GM18867 (cell line): Measurements from ENCODE around the gene ADGRD1.
A peak's percentile ranks its signal among the peaks of the same experiment; 100 is the strongest.

ENCODE experiments used
- ATAC-seq: cut with Tn5 transposase; IDR thresholded peaks from one replicate; pipeline ENCODE4 v1.9.1; 2021; ENCODE audit warnings: mild to moderate bottlenecking, moderate library complexity; ENCODE audit not compliant: unreplicated experiment

Gene ADGRD1

GRCh38 chr12:131097202-131098177 lies 143.8 kb downstream of the ADGRD1 start:
- ATAC-seq: no peak

GRCh38 chr12:131098178-131098981 lies 144.7 kb downstream of the ADGRD1 start:
- no peak for ATAC-seq

DNA sequence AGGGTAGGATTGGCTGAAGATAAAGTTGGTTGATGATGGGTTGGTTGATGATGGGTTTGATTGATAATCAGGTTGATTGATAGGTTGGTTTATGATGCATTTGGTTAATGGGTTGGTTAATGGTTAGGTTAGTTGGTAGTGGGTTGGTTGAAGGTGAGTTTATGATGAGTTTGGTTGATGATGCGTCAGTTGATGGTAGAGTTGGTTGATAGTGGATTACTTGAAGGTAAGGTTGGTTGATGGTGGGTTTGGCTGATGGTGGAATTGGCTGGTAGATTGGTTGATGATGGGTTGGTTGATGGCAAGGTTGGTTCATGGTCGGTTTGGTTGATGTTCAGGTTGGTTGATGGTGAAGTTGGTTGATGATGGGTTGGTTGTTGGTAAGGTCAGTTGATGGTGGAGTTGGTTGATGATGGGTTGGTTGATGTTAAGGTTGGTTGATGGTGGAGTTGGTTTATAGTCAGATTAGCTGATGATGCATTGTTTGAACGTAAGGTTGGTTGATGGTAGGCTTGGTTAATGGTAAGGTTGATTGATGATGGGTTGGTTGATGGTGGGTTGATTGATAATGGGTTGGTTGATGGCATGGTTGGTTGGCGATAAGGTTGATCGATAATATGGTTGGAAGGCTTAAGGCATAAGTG lies 146.4 kb downstream of the ADGRD1 start:
- no peak for ATAC-seq

GRCh38 chr12:131101006-131101405 lies 147.3 kb downstream of the ADGRD1 start:
- ATAC-seq: no peak

- ATAC-seq: peak; percentile 51
Observed at GRCh38 chr12:131101703-131102492, 148.2 kb downstream of the ADGRD1 start.

GRCh38 chr12:131102493-131102931 lies 148.8 kb downstream of the ADGRD1 start:
- ATAC-seq: no peak

GRCh38 chr12:131102991-131103668 lies 149.4 kb downstream of the ADGRD1 start:
- no peak for ATAC-seq

DNA sequence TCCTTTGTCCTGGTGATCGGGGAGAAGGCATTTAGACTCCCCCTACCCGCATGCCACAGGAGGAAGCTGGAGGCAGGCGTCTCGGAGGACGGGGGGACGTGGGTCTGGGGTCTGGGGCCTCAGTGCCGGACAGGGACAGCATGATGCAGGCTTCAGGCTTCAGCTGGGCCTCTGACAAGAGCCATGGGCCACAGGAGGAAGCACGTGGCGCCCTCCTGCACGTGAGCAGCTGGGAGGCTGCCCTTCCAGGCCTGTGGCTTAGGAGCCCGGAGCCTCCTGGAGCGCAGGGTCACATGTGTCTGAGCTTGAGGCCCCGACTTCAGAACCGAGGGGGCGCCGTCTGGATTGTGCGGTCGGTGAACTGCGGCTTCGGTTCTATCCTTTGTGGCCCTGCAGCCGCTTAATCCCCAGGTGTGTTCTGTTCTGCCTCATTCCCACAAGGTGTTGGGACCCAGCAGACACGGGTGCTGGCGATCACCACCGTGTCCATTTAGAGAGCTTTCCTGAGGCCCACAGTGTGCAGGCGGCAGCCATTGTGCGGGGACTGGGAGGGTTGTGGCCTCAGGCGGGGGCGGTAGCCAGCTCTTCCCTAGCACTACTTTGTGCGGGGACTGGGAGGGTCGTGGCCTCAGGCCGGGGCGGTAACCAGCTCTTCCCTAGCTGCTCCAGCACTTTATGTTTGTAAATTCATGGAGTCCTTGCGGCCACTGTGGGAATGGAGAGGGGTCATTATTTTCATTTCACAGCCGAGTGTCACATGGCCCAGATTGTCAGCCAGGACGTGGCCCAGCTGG lies 150.2 kb downstream of the ADGRD1 start:
- ATAC-seq: no peak

DNA sequence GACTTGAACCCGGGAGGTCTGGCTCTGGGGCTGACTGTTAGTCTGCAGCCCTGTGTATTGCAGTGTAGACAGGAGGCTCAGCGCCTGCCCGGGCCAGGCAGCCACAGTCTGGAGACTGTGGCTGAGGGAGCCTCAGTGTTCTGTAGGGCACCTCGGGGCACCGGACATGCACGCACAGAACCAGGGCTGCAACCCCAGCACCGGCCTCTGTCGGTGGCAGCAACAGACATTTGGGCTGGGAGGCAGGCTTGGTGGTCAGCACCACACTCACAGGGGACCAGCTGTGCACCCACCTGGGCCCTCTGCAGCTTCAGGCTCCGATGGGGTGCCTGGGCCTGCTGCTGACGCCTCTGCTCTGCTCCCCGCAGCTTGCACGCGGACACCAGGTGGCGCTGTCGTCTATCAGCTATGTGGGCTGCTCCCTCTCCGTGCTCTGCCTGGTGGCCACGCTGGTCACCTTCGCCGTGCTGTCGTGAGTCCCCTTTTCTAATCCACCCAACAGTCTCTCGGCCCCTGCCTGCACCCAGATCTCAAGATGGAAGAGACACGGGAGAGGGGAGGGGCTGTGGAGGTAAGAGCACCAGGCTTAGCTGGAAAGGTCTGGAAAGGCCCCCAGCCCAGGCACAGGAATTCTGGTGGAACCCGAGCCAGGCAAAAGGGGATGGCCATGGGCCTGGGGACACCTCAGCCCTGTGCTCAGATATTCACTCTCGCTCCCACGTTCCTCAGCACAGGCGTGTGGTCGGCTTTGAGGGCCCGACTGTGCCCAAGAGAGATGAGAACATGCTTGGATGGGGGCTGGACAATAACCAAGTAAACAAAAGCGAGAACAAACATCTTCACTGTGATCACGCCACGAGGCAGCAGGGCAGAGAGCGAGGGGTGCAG lies 151.0 kb downstream of the ADGRD1 start:
- peak; percentile 66 for ATAC-seq

GRCh38 chr12:131105351-131105735 lies 151.6 kb downstream of the ADGRD1 start:
- no peak for ATAC-seq

DNA sequence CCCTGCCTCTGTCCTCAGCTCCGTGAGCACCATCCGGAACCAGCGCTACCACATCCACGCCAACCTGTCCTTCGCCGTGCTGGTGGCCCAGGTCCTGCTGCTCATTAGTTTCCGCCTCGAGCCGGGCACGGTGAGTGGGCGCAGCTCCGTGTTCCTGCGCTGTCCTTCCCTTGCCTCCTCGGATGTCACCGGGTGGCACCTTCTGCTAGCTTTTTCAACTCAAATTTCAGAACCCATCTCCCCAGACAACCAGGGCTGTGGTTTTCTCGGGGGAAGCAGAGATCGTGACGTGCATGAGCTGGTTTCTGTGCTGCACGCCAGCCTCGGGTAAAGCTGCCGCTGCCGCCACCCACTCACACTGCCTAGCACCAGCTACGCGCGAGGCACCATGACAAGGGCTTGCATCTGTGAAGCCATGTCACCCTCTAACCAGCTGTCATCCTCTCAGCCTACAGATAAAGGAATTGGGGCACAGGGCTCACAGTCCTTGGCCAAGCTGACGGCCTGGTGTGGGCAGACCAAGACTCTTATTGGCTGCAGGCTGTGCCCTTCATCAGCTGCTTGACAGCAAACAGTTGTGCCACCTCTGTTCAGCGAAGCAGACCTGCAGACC lies 152.1 kb downstream of the ADGRD1 start:
- peak; percentile 62 for ATAC-seq

- ATAC-seq: no peak
Observed at GRCh38 chr12:131106349-131106941, 152.7 kb downstream of the ADGRD1 start.

- no peak for ATAC-seq
Observed at GRCh38 chr12:131108177-131108955, 154.7 kb downstream of the ADGRD1 start.

- ATAC-seq: no peak
Observed at GRCh38 chr12:131111446-131111845, 157.7 kb downstream of the ADGRD1 start.

DNA sequence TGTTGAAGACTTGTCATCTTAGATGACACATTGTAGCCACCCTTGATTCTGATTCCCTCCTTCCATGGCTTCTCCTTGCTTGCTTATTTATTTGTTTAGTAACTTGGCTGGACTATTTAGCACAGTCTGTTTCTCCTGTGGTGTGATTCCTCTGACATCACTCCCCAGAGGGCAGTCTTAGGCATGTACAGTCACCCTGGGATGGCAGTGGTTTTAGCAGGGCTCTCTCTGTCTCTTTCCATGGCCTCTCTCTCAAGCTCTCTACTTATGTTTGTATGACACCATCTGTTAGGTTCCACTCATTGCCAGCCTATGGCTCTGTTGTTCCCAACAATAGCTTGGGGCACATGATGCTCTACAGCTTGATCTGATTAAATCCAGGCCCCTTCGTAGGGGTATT lies 158.3 kb downstream of the ADGRD1 start:
- no peak for ATAC-seq

- no peak for ATAC-seq
Observed at GRCh38 chr12:131112700-131113290, 159.1 kb downstream of the ADGRD1 start.
